SK-N-MC (cell line): ENCODE data around the gene CD24.

ENCODE experiments used
- EZH2 ChIP-seq: fragments of 200-600 bp; sonication (generic); IDR thresholded peaks from one replicate; pipeline ENCODE4 v1.6.1; 2017; ENCODE audit warnings: antibody characterized with exemption
- FOXP2 ChIP-seq: optimal IDR thresholded peaks from 2 replicates; pipeline ENCODE3; 2011; ENCODE audit warnings: mild to moderate bottlenecking, moderate library complexity; ENCODE audit not compliant: insufficient read depth; ENCODE audit errors: extremely low read length, control extremely low read depth
- POLR2AphosphoS5 ChIP-seq: IDR thresholded peaks from 2 replicates; pipeline ENCODE4 v1.6.1; 2012; ENCODE audit warnings: mild to moderate bottlenecking, low read depth, low read length, borderline replicate concordance

GRCh38 chr6:106997392-106998158, 23.0 kb upstream of the CD24 start:
- TF ChIP-seq POLR2AphosphoS5 (no peak), EZH2 (no peak), FOXP2 (no peak)
